Measurements from ENCODE around the gene CNGA4.

Gene CNGA4

GRCh38 chr11:6234387-6235107, 4.3 kb upstream of the CNGA4 start, which contains the start of gene FHIP1B:
TSS of gene FHIP1B (minus strand) at chr11:6234636. CDS start at chr11:6224516, 10,120 bp downstream.
- no peaks in the 10 kb centered on the region; the same call in 1 of the 2 replicates for H3K36me3 ChIP-seq
- no peaks in the 10 kb centered on the region for H3K9me3 ChIP-seq (ENCODE audit: severe bottlenecking)
- peak within 1 kb of the TSS; percentile 91 for H3K4me3 ChIP-seq (ENCODE audit: low read depth, low read length)
- H3K27me3 ChIP-seq (ENCODE audit: insufficient read depth, low read depth, severe bottlenecking): peaks cover 3% of the 10 kb centered on the region
- peak within 1 kb of the TSS; percentile 45 for H3K27ac ChIP-seq
- TF ChIP-seq CTCF (IDR thresholded peaks at IDR 0.05; ENCODE audit: low read depth, low read length): no peak
- peak; percentile 100 for DNase-seq

GRCh38 chr11:6237266-6237665, 1.6 kb upstream of the CNGA4 start:
- Histone ChIP-seq H3K27ac (no peak overlapping the region), H3K4me3 (ENCODE audit: low read depth, low read length) (no peak overlapping the region), H3K9me3 (ENCODE audit: severe bottlenecking) (no peaks in the 10 kb centered on the region), H3K36me3 (no peaks in the 10 kb centered on the region; the same call in 1 of the 2 replicates), H3K27me3 (ENCODE audit: insufficient read depth, low read depth, severe bottlenecking) (peaks cover 3% of the 10 kb centered on the region)
- no peak for DNase-seq
- no peak for TF ChIP-seq CTCF (IDR thresholded peaks at IDR 0.05; ENCODE audit: low read depth, low read length)

DNA sequence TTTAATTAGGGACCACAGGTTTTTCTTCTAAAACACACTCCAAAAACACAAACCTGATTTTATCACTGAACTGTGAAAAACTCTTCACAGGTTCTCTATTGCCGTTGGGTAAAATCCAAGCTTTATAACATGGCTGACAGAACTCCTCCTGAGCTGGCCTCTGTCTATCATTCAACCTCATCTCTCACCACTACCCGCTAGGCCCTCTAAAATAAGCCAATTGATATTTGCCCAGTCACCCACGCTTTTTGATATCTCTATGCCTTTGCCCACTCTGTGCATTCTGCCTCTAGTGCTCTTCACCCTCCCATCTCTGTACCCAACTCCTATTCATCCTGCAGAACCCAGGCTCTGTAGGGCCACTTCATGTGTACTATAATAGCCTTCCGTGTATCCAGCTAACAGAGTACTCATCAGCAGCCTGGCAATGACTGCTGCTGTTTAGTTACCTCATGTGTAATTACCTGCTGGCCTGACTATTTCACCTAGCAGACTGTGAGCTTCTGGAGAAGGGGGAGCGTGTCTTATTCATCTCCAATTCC, 1.1 kb upstream of the CNGA4 start:
- H3K36me3 ChIP-seq: no peaks in the 10 kb centered on the region
- peaks cover 3% of the 10 kb centered on the region for H3K27me3 ChIP-seq (ENCODE audit: insufficient read depth, low read depth, severe bottlenecking)
- no peak overlapping the region for H3K27ac ChIP-seq
- no peaks in the 10 kb centered on the region for H3K9me3 ChIP-seq (ENCODE audit: severe bottlenecking)
- H3K4me3 ChIP-seq (ENCODE audit: low read depth, low read length): no peak overlapping the region
- DNase-seq: no peak
- TF ChIP-seq CTCF (IDR thresholded peaks at IDR 0.05; ENCODE audit: low read depth, low read length): no peak

GRCh38 chr11:6240139-6240538, 1.2 kb downstream of the CNGA4 start:
- Histone ChIP-seq H3K36me3 (no peaks in the 10 kb centered on the region), H3K9me3 (ENCODE audit: severe bottlenecking) (no peaks in the 10 kb centered on the region), H3K27ac (no peak overlapping the region), H3K4me3 (ENCODE audit: low read depth, low read length) (no peak overlapping the region), H3K27me3 (ENCODE audit: insufficient read depth, low read depth, severe bottlenecking) (peaks cover 3% of the 10 kb centered on the region)
- DNase-seq: no peak
- TF ChIP-seq CTCF (IDR thresholded peaks at IDR 0.05; ENCODE audit: low read depth, low read length): no peak

- no peak for TF ChIP-seq CTCF (IDR thresholded peaks at IDR 0.05; ENCODE audit: low read depth, low read length)
- H3K27ac ChIP-seq: no peak overlapping the region
- H3K4me3 ChIP-seq (ENCODE audit: low read depth, low read length): no peak overlapping the region
- H3K36me3 ChIP-seq: no peaks in the 10 kb centered on the region
- H3K9me3 ChIP-seq (ENCODE audit: severe bottlenecking): no peaks in the 10 kb centered on the region
- DNase-seq: no peak
- peaks cover 3% of the 10 kb centered on the region for H3K27me3 ChIP-seq (ENCODE audit: insufficient read depth, low read depth, severe bottlenecking)
Measured at GRCh38 chr11:6240781-6241180, 1.9 kb downstream of the CNGA4 start.

Data from WERI-Rb-1 (cell line).